Muscle layer of duodenum (tissue), 2 donors: Measurements from ENCODE around the gene GPR158.

ENCODE experiments used
- H3K27ac ChIP-seq: one replicate; pipeline ENCODE4 v1.7.0; 2013; ENCODE audit warnings: mild to moderate bottlenecking, low read length
- H3K27me3 ChIP-seq: one replicate; pipeline ENCODE4 v1.7.0; 2013; ENCODE audit warnings: low read depth, mild to moderate bottlenecking, control low read depth, low read length
- H3K36me3 ChIP-seq, 2 donors: one replicate each; pipeline ENCODE4 v1.7.0; 2013; ENCODE audit warnings: low read length in 2 of 2, control low read depth in 1 of 2, mild to moderate bottlenecking in 1 of 2; ENCODE audit not compliant: insufficient read depth in 2 of 2, control insufficient read depth in 1 of 2
- H3K4me1 ChIP-seq, 2 donors: one replicate each; pipeline ENCODE4 v1.7.0; 2013; ENCODE audit warnings: low read length in 2 of 2, mild to moderate bottlenecking in 2 of 2, control low read depth in 1 of 2, moderate library complexity in 1 of 2; ENCODE audit not compliant: insufficient read depth in 2 of 2, control insufficient read depth in 1 of 2
- H3K4me3 ChIP-seq, 2 donors: one replicate each; pipeline ENCODE4 v1.7.0; 2013; ENCODE audit warnings: low read length in 2 of 2, low read depth in 1 of 2, mild to moderate bottlenecking in 1 of 2
- H3K9me3 ChIP-seq, 2 donors: one replicate each; pipeline ENCODE4 v1.7.0; 2013; ENCODE audit warnings: low read length in 2 of 2, control low read depth in 1 of 2, mild to moderate bottlenecking in 1 of 2; ENCODE audit not compliant: control insufficient read depth in 1 of 2
- donor health status: healthy.

Gene GPR158

DNA sequence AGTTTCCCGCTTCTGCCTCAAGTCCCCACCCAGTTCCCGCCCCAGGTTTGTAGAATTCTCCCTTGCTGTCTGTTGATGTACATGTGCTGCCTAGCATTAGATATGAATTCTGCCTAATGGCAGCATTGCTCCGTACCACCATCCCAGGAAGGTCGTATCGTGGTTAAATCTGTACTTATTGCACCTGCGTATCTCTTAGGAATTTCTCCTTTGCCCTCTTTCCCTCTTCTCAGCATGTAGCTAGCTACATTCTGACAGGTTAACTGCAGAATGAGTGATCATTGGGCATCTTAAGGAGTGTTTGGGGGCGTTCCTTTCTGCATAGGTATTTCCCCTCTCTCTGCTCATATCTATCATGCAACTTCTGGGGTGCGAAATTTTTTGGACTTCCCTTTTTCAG, 293.1 kb downstream of the GPR158 start:
- Histone ChIP-seq H3K36me3 (no peaks in the 10 kb centered on the region), H3K4me3 (no peak overlapping the region)

DNA sequence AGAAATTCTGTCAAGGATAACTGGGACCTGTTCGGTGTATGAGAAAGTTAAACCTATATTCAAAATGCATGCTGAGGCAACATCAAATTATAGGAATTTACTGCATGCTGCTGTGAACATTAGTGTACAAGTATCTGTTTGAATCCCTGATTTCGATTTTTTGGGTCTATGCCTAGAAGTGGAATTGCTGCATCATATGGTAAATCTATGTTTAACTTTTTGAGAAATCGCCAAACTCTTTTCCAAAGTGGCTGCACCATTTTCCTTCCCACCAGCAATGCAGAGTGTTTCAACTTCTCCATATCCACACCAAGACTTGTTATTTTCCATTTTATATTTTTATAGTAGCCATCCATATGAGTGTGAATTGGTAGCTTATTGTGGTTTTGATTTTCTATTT, 306.7 kb downstream of the GPR158 start:
- H3K36me3 ChIP-seq, result no peaks in the 10 kb centered on the region
- no peak overlapping the region for H3K4me3 ChIP-seq
- H3K4me1 ChIP-seq, result no peaks in the 10 kb centered on the region
- H3K27ac ChIP-seq, result no peak overlapping the region
- peaks cover 0 to 8% of the 10 kb centered on the region in 2 donors for H3K9me3 ChIP-seq
- no peaks in the 10 kb centered on the region for H3K27me3 ChIP-seq

More for the DNA sequence above, 293.1 kb downstream of the GPR158 start:
- Histone ChIP-seq H3K27me3 (no peaks in the 10 kb centered on the region), H3K27ac (no peak overlapping the region), H3K9me3 (no peaks in the 10 kb centered on the region), H3K4me1 (no peaks in the 10 kb centered on the region)

DNA sequence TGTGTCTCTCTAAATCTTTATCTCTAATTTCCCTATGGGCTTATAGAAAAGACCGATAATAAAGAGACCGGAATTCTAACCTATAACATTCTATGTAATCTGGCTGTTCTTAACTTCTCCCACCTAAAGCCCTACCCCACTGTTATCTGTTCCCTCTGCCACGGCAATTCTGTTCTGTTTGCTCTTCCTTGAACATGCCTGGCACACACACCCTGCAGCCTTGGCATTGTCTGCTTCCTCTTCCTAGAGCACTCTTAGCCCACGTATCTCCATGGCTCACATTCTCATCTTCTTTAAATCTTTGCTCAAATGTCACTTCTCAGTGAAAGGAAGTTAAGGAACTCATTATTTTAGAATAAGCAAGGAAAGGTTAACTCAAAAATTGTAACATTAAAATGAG, 309.2 kb downstream of the GPR158 start:
- Histone ChIP-seq H3K27me3 (no peaks in the 10 kb centered on the region), H3K27ac (no peak overlapping the region), H3K4me1 (no peaks in the 10 kb centered on the region), H3K36me3 (no peaks in the 10 kb centered on the region), H3K4me3 (no peak overlapping the region), H3K9me3 (peaks cover 0 to 9% of the 10 kb centered on the region in 2 donors)

DNA sequence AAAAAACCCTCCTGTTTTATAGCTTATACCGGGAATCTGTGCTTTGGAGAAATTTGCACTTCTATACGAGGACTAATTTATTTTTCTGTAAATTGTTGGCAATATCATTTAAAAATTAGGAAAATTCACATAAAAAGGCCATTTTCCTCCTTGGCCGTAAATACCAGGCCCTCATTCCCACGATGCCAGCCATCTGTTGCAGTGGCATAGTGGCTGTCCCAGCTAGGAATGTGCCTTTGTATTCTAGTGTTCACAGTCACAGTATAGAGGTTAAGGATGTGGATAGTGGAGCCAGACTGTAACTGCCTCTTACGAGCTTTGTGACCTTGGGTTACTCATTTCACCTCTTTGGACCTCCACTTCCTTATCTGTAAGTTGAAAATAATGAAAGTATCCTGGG, 312.5 kb downstream of the GPR158 start:
- peaks cover 0 to 9% of the 10 kb centered on the region in 2 donors for H3K9me3 ChIP-seq
- no peaks in the 10 kb centered on the region for H3K4me1 ChIP-seq
- no peak overlapping the region for H3K27ac ChIP-seq
- no peaks in the 10 kb centered on the region for H3K36me3 ChIP-seq
- H3K27me3 ChIP-seq, result no peaks in the 10 kb centered on the region
- H3K4me3 ChIP-seq, result no peak overlapping the region

DNA sequence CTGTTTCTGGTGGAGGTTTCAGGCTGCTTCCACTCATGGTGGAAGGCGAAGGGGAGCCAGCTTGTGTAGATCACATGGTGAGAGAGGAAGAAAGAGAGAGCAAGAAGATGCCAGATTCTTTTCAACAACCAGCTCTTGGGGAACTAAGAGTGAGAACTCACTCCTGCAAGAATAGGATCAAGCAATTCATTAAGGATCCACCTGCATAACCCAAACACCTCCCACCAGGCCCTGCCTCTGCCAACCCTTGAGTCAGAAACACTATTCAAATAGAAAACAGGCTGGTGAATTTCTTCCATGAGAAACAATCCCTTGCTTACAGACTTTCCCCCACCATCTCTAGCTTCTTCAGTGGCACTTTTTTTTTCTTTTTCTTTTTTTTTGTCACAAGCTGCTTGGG, 317.2 kb downstream of the GPR158 start:
- H3K36me3 ChIP-seq, result no peaks in the 10 kb centered on the region
- no peaks in the 10 kb centered on the region for H3K27me3 ChIP-seq
- H3K4me1 ChIP-seq, result no peaks in the 10 kb centered on the region

DNA sequence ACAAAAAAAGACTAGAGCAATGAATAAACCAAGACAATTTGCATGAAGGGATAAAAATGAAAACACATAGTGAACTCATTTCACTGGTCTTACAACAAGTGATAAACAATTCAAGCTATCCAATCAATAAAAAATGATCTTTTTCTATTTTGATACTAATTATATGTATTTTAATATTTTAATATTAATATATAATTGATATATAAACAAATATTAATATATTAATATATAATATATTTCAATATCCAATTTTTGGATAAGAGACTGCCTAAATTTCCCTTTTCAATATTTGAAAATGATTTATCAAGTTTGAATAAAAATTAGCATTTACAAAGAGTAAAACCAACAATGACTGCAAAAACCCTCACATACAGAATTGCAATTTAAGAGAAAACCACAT, 317.9 kb downstream of the GPR158 start:
- Histone ChIP-seq H3K9me3 (no peaks in the 10 kb centered on the region), H3K4me3 (no peak overlapping the region), H3K27ac (no peak overlapping the region), H3K4me1 (no peaks in the 10 kb centered on the region), H3K27me3 (no peaks in the 10 kb centered on the region), H3K36me3 (no peaks in the 10 kb centered on the region)

More for the DNA sequence above, 317.2 kb downstream of the GPR158 start:
- Histone ChIP-seq H3K4me3 (no peak overlapping the region), H3K9me3 (no peaks in the 10 kb centered on the region), H3K27ac (no peak overlapping the region)

DNA sequence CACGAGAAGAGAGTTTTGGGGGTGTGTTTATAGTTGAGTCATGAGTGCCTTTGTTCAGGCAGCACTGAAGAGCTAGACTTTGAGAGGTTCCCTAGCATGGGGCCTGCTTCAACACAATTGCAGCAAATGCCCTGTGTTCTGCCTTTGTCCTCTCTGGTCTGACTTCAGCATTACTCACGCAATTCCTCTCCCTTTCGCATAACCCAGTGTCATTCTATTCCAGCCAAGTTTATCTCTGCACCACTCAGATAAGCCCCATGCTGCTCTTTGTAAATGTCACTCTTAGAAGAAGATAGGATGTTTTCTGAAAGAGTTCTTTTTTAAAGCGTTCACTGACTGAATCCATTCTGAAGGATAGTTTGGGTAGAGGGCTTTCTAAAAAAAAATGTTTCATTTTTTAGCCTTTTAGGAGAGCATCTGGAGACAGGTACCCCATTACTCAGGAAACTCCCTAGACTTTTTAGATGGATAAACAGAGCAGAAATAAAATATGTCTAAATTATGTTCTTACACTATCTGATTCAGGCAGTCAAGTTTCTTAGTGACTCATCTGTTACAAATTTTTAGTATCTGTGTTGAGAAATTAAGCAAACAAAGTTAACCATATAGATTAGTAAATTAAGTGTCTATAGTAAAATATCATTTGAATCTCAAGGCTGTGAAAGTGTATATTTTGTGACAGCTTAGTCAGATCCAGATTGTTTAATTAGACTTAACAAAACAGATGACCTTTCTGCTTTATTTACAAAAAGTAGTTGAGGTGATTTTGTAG, 318.5 kb downstream of the GPR158 start:
- no peaks in the 10 kb centered on the region for H3K9me3 ChIP-seq
- no peaks in the 10 kb centered on the region for H3K36me3 ChIP-seq
- H3K27me3 ChIP-seq, result no peaks in the 10 kb centered on the region
- no peaks in the 10 kb centered on the region for H3K4me1 ChIP-seq
- no peak overlapping the region for H3K27ac ChIP-seq
- no peak overlapping the region for H3K4me3 ChIP-seq

DNA sequence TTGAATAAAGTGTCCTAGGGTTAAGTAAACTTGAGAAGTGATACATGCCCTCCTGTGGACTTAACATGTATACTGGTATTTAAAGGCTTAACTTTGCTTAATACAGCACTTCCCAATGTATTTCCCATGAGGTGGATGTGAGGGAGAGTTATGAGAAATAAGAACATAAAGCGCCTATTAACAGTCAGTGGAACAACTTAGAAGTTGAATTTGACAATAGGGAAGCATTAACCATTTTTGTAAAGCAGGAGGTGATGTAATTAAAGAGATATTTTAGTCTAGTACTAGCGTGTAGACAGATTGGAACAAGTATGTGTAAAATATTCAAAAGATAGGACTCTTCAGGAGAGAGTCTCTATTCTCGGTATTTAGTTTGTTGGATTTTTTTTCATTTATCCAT, 322.4 kb downstream of the GPR158 start:
- no peaks in the 10 kb centered on the region for H3K4me1 ChIP-seq
- H3K27ac ChIP-seq, result no peak overlapping the region
- H3K27me3 ChIP-seq, result no peaks in the 10 kb centered on the region
- H3K36me3 ChIP-seq, result no peaks in the 10 kb centered on the region
- no peak overlapping the region for H3K4me3 ChIP-seq
- no peaks in the 10 kb centered on the region for H3K9me3 ChIP-seq

DNA sequence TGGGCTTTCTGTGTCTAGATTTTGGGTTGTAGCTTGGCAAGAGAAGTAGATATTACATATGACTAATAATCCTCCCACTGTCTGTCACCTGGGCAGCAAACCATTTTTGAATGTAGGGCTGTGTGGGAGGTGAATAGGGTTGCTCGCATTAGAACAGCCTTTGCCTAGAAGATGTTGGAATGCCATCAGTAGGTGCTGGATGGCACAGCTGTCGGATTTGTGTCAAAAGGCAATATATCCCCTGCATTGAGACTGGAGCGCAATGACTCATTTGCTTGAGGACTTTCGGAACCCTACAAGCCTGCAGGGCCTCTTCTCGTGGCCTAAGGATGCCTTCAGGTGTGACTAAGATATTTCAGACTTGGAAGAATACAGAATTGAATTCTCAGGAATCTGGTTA, 323.8 kb downstream of the GPR158 start:
- H3K4me1 ChIP-seq, result no peaks in the 10 kb centered on the region
- no peak overlapping the region for H3K27ac ChIP-seq
- H3K36me3 ChIP-seq, result no peaks in the 10 kb centered on the region
- H3K27me3 ChIP-seq, result no peaks in the 10 kb centered on the region
- H3K4me3 ChIP-seq, result no peak overlapping the region
- H3K9me3 ChIP-seq, result no peaks in the 10 kb centered on the region

DNA sequence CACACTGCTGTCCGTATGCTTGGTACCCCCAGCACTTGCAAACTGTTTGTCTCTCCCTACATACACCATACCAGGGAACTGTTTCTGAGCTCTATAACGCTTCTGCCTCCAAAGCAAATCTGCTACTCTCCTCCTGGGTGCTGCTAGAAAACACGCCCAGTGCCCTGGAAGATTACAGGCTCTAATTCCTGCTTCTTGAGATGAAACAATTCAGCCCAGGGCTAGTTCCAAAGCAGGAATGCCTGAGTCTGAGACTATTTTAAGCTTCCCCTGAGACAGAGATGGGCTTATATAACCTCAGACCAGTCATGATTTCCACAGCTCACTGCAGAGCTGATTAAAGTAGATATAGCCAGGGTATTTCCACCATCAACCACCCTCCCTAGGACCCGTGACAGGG, 327.1 kb downstream of the GPR158 start:
- no peak overlapping the region for H3K27ac ChIP-seq
- no peaks in the 10 kb centered on the region for H3K9me3 ChIP-seq
- H3K4me1 ChIP-seq, result no peaks in the 10 kb centered on the region
- H3K27me3 ChIP-seq, result no peaks in the 10 kb centered on the region
- no peak overlapping the region for H3K4me3 ChIP-seq
- no peaks in the 10 kb centered on the region for H3K36me3 ChIP-seq

DNA sequence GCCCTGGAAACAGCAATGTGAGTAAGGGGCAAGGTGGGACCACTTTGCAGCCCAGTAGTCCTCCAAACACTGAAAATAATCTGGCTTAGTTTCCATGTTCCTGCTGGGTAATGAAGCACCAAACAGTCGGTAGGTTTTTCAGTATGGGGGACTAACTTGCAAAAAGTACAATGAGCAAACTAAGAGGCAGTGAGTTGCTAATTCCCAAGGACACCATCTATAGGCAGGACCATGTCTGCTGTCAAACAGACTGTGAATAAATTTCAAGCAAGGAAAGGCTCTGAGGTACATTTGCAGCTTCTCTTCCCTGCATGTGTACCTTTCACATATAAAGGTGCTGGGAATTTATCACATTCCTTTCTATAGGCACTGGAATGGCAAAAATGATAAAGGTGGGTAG, 327.7 kb downstream of the GPR158 start:
- H3K4me1 ChIP-seq, result no peaks in the 10 kb centered on the region
- H3K36me3 ChIP-seq, result no peaks in the 10 kb centered on the region
- no peaks in the 10 kb centered on the region for H3K27me3 ChIP-seq
- no peaks in the 10 kb centered on the region for H3K9me3 ChIP-seq
- no peak overlapping the region for H3K27ac ChIP-seq
- H3K4me3 ChIP-seq, result no peak overlapping the region

DNA sequence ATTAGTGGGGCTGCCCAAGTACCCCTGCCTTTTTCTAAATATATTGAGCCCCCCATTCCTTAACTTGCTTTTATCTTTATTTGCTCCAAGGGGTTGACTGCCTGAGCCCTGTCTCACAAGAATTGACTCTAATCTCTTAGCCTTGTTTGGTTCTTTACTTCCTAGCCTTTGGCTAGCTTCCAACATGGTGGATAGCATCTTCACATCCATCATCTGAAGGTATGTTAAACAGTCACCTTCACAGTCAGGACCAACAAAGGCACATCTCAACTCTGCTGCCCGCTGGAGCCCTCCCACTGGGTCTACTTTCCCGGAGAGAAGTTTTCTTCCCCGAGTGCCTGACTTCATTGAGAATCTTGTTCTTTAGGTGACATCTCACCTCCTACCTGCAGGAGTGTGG, 329.5 kb downstream of the GPR158 start:
- no peaks in the 10 kb centered on the region for H3K9me3 ChIP-seq
- no peak overlapping the region for H3K4me3 ChIP-seq
- H3K4me1 ChIP-seq, result no peaks in the 10 kb centered on the region
- no peak overlapping the region for H3K27ac ChIP-seq
- no peaks in the 10 kb centered on the region for H3K36me3 ChIP-seq
- no peaks in the 10 kb centered on the region for H3K27me3 ChIP-seq
